ENCODE results near the gene ZNHIT6.
"Not testable (repeated sequence)": the region's sequence is repeated elsewhere in the genome, so short reads cannot be mapped to it uniquely, and the experiment has no call there.

Gene ZNHIT6

DNA sequence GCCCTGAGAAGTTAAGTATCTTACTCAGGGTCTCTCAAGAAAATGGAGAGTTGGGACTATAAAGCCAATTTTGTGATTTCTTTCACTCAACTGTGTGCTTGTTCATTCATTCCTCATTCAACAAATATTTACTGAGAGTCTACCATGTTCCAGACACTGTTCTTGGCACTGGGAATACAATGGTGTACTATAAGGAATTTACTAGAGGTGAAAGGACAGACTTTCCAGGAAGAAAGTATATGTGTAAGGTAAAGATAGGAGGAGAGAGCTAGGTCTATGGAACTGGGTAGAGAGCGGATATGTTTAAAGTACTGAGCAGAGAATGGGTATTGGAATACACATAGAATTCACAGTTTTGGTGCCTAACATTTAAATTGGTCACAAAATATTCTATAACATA lies 42.3 kb downstream of the ZNHIT6 start:
- no peak for DNase-seq (ENCODE audit: low spot score)

DNA sequence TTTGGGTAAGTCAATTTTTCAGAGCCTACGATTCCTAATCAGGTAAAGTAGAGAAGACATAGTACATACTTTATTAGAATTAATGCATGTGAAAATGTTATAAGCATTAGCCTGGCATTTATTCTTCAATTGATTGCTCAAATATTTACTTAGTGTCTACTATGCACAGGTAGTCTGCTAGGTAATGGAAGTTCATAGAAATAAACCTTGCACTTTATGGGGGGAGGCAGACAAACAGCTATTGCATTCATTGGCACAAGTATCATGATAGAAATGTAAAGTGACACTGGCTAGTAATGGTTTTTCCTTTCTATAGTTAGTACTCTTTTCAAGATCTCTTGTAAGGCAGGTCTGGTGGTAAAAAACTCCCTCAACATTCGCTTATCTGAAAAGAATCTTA lies 44.9 kb downstream of the ZNHIT6 start:
- no peak for DNase-seq (ENCODE audit: low spot score)

DNA sequence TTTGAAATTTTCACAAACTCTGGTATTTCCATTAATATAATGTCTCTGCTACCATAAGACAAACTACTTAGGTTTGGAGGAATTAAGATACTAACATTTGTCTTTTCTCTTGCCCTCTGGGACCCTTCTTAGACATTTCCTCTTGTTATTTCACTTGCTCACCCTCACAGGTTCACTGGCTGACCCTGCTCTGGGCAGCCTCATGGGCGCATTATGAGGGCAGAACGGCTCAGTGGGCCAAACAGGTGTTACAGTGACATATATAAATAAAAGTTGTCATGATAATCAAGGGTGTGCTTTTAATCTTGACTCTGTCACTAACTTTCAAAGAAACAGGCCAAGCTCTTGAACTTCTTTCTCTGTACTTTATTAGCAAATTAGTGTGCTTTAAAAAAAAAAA lies 46.5 kb downstream of the ZNHIT6 start:
- no peak for DNase-seq (ENCODE audit: low spot score)

DNA sequence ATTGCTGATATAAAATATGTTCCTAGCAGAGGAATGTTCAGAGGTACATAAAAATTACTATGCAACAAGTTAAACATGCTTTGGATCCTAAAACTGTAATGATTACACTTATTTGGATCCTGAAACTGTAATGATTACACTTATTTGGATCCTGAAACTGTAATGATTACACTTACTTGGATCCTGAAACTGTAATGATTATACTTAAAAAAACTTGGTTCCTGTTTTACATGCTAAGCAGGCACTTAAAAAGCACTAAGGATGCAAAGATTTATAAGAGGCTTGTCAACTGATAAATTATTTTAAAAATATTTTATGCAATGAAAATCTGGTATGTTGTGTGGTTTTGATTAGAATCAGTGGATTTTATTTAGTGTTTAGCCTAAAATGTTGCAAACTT lies 47.7 kb downstream of the ZNHIT6 start:
- no peak for DNase-seq (ENCODE audit: low spot score)

DNA sequence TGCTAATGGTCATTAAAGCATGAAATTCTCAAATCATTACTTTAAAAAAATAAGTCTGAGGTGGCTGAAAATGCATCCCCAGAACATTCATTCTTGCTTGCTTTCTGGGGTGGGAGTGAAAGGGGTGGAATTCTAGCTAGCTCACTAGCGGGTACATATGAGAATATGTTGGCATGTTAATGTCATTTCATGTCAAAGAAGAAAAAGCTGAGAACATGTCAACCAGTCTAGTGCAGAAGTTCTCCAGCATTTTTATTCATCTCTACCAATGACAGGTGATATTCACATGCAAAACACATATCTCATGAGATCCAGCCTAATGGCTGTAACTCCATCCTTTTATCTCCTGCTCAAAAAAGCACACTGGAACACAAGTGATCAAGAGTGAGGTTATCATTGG lies 49.1 kb downstream of the ZNHIT6 start:
- DNase-seq (ENCODE audit: low spot score), result no peak

DNA sequence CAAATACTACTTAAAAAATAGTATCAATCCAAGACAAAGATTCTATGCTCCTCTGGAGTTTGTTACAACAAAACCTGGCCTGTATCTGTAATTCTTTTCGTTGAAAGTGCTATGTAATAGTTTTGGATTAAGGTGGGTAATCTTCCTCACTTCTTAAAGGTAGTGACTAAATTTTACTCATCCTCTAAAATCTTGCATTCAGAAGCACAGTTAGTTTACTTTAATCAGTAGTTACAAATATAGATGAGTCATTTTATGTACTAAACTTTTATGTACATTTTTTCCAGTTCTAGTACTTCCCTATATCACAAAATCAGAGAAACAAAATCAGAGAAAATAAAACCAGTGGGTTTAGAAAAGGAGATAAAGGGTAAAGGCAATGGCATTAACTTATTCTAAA lies 51.3 kb downstream of the ZNHIT6 start:
- no peak for DNase-seq (ENCODE audit: low spot score)

DNA sequence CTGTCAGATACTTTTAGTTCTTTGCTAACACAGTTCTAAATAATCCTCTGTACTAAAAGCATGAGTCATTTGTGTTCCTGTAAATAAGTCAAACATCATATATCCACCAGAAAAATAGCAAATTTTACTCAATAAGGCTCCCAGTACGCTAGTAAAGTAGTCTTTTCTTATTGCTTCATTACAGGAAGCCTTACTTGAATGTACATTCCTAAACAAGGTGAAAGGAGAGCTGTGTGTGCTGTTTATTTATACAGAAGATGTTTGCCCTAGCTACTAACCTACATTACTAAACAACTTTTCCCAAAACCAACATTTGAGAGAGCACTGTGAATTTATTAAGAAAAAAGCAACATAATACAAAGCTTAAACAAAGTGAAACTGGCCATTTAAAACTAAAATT lies 52.0 kb downstream of the ZNHIT6 start:
- DNase-seq (ENCODE audit: low spot score), result no peak

DNA sequence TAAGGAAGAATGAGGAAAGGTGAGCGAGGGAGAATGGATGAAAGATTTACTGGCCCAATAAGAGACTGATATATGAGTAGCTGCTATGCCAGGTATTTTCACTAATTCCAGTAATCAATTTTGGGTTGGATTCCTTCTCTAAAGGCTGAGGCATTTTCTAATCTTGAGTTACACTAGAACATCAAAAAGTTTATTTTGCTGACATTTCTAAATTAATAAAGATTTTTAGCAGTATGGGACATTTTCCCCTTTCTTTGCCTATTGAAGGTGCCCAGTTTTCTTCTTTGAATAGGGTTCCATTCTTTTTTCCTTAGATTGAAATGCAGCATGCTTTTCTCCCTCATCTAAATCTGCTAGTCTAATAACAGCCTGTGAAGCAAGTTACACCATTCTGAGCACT lies 52.9 kb downstream of the ZNHIT6 start:
- no peak for DNase-seq (ENCODE audit: low spot score)

DNA sequence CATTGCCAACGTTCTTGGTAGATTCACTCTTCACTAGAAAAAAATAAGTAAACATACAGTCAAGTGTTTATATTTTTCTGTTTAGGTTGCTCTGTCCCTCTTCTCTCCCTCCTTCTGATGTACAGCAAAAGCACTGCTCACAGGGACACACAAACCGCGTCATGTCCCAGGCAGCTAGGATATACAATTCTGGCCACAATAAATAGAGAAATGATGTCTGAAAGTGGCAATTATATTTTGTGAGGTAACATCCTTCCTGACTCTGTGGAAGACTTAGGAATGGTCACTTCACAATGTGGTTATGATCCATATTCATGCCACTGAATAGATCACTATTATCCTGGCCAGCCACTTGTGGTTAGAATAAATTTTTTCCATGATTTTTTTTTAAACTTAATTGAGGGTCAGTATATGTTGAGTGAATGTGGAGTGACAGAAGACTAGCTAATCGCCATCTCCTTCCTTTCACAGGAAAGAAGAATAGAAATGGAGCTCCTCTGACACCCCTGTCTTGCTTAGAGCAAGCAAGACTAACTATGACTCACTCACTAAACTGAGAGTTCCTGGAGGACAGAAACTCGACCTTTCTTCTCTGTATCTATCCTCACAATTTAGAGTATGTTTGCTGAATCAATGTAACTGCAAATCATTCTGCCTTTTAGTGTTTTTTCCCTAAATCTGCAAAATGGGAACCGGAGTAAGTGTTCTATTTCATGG lies 54.0 kb downstream of the ZNHIT6 start:
- DNase-seq (ENCODE audit: low spot score), result no peak

DNA sequence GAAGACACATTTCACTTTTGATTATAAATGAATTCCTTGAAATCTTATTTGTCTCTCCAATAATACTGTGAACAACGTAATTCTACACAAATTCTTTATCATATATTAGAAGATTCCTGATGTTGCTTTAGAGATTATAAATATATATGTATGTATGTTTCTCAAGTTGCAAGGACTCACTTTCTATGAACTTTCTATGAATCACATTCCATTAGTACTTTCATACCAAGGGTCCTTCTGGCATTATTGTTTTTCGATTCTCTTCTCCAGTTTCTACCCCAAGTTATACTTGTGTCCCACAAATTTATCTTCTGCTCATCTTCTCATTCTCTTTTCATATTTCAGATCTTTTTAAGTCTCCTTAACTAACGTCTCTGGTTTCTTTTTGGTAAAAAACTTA lies 55.9 kb downstream of the ZNHIT6 start:
- no peak for DNase-seq (ENCODE audit: low spot score)

DNA sequence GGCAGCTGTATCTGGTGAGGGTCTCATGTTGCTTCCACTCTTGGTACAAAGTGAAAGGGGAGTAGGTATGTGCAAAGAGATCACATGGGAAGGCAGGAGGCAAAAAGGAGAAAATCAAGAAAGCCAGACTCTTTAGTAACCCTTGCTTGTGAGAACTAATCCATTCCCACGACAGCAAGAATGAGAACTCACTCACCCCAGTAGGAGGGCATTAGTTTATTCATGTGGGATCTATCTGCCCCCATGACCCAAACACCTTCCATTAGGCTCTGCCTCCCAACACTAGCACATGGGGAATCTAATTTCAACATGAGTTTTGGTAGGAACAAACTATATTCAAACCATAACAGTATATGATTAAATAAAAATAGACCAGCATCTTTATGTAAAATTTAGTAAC lies 57.6 kb downstream of the ZNHIT6 start:
- DNase-seq (ENCODE audit: low spot score), result no peak

DNA sequence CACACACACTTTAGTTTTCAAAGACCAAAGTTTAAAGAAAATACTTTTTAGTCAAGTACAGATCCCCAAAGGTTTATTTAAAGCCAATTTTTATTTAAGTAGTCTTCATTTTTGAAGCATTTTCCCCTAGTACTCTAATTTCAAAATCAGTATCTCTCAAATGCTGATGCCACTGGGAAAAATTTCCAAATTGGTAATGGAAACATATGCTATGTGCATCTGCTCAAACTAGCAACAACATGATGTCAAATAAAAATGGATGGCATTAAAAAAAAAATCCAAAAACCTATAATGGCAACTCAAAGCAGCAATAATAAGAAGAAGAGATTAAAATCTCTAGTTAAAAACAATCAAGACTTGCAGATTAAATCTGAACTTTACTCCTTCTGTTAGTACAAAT lies 58.6 kb downstream of the ZNHIT6 start:
- DNase-seq (ENCODE audit: low spot score), result no peak

DNA sequence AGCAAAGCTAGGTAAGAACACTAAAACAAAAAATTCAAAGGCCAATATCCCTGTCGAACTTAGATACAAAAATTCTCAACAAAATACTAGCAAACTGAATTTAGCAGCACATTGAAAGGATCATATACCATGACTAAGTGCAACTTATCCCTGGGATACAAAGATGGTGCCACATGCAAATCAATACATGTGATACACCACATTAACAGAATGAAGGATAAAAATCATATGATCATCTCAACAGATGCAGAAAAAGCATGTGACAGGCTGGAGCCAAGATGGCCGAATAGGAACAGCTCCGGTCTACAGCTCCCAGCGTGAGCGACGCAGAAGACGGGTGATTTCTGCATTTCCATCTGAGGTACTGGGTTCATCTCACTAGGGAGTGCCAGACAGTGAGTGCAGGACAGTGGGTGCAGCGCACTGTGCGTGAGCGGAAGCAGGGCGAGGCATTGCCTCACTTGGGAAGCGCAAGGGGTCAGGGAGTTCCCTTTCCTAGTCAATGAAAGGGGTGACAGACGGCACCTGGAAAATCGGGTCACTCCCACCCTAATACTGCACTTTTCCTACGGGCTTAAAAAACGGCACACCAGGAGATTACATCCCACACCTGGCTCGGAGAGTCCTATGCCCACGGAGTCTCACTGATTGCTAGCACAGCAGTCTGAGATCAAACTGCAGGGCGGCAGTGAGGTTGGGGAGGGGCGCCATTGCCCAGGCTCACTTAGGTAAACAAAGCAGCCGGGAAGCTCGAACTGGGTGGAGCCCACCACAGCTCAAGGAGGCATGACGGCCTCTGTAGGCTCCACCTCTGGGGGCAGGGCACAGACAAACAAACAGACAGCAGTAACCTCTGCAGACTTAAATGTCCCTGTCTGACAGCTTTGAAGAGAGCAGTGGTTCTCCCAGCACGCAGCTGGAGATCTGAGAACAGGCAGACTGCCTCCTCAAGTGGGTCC lies 66.4 kb downstream of the ZNHIT6 start:
- DNase-seq (ENCODE audit: low spot score), result not testable (repeated sequence)

DNA sequence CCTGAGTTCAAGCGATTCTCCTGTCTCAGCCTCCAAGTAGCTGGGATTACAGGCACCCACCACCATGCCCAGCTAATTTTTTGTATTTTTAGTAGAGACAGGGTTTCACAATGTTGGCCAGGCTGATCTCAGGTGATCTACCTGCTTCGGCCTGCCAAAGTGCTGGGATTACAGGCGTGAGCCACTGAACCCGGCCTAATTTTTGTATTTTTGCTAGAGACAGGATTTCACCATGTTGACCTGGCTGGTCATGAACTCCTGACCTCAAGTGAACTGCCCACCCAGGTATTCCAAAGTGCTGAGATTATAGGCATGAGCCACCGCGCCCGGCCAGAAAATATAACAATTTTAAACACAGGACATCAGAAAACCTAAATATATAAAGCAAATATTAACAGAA lies 68.3 kb downstream of the ZNHIT6 start:
- DNase-seq (ENCODE audit: low spot score), result not testable (repeated sequence)

DNA sequence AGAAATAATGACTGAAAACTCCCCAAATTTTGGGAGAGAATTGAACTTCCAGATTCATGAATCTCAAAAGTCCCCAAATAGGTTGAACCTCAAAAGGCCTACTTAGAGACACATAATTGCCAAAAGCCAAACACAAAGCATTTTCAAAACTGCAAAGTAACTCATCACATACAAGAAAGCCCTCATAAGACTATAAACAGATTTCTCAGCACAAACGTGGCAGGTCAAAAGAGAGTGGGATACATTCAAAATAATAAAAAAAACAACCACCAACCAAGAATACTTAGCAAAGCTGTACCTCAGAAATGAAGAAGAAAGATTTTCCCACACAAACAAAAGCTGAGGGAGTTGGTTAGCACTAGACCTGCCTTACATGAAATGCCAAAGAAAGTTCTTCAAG lies 69.8 kb downstream of the ZNHIT6 start:
- DNase-seq (ENCODE audit: low spot score), result no peak

DNA sequence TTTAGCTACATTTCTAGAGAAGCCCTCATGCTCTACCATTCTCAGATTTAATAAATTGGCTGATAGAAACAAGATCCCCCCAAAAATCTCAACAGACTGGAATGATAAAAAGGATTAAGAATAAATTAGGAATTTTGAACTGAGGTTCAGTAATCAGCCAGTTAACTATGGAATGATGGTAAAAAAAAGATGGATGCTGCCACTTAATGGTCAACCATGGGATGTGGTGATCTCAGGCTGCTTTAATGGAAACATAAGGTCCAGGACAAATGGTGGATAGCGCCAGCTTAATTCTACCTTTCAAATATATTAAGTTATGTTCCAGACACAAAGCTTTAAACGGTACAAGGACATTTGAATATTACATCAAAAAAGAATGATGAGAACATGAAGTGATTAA lies 77.7 kb downstream of the ZNHIT6 start:
- DNase-seq (ENCODE audit: low spot score), result no peak

DNA sequence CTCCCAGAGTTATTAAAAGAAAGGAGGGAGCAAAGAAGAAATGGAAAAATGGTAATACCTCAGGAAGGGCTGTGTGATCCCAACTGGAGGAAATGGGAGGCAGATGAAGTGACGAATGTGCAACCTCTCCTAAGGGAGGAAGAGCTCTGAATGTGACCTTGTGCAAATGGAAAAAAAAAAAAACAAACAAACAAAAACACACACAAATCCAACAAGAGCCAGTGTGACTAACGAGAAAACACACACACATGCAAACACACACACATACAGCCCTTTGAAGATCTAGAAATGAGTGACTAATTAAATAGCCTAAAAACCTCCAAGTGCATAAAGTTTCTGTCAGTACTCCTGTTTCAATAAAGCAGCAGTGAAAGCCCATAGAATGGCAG lies 78.7 kb downstream of the ZNHIT6 start:
- no peak for DNase-seq (ENCODE audit: low spot score)

DNA sequence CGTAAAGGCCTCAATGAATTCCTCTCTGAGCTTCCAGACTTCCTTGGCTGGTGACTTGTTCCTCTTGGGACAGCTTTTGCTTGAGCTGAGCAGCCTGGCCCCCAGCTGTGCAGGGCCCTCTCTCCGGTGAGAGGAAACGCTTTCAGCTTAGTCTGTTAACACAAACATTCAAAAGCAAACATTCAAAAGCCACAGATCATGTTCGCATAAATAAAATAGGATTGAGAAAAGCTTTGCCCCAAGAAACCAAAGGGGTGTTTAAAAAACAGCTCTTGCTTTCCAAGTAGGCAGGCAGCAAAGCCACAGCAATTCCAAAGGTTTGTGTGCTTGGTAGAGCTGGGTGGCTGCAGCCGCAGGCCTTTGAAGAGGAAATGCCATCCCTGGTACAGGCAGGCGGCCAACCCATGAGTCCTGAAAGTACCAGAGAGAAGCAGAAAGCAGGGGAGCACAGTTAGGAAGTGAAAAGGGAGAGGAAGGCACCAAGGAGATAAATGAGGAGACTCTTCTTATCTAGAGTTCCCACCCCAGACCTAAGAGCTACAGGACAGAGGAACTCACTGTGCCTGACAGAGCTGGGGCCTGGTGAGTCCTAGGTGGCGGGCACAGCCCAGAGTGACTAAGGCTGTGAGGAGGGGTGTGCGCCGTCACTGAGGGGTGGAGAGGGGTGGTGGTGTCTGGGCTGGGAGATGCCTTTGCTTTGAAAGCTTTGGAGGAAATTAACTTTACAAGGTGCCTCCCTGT lies 79.3 kb downstream of the ZNHIT6 start:
- no peak for DNase-seq (ENCODE audit: low spot score)

DNA sequence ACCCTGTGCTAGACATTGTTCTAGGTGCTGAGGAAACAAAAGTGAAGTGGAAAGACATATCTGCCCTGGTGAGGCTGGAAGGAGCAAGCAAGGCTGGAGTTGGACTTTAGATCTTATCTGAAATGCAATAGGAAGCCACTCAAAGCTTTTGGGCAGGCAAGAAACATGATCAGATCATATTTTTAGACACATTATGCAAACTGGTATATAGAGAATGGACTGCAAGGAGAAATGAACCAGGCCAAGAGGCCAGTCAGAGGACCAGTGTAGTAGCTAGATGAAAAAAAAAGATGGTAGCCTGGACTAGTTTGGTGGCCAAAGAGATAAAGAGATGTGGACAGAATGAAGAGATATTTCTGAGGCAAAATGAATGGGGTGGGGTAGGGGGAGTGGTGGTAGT lies 81.4 kb downstream of the ZNHIT6 start:
- DNase-seq (ENCODE audit: low spot score), result no peak

DNA sequence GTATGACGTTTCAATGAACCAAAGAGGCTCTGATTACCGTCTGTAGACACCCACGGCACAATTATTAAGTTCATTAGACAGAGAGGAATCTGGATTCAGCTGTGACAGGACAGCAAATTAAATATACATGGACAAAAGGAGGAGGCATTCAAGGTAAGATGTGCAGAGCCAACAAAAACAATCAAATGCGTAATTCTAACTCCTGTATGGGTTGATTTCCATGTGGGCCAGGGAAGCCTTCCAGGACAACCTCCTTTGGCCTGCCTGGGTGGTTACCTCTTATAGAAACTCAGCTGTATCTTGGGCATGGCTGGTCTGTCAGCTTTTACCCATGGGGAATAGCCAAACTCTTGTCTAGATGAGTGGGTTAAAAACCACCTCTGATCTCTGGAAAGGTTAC lies 83.9 kb downstream of the ZNHIT6 start:
- DNase-seq (ENCODE audit: low spot score), result no peak

DNA sequence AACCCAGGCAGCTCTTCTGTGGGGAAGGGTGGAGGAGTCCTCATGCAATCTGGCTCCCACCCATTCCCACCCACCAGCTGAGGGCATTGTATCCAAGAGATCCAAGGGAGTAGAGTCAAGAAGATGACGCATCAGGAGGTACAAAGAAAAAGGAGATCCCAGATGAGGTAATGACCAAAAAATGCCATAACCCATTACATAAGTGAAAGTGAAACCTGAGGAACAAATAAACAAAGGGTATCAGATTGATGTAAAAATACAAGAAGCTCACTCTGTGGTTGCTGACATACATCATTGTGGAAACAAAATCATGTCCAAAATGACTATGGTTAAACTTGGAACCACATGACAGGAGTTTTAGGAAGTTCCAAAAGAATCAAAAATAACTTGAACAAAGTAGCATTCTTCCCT lies 85.2 kb downstream of the ZNHIT6 start:
- DNase-seq (ENCODE audit: low spot score), result no peak

DNA sequence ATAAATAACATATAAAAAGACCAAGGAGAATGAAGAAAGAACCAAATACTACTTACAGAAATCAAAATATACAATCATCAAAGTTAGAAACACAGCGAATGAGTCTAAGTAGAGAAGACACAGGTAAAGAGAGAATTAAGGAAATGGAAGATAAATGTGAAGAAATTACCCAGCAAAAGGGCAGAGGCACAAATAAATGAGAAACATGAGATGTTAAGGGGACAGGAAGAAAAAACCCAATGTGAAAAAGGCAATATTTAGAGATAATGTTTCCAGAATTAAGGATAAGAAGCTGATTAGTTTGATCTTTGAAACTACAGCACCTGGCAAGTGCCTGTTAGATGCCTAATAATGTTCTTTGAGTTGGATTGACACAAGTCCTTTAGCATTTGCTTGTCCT lies 86.8 kb downstream of the ZNHIT6 start:
- DNase-seq (ENCODE audit: low spot score), result no peak

DNA sequence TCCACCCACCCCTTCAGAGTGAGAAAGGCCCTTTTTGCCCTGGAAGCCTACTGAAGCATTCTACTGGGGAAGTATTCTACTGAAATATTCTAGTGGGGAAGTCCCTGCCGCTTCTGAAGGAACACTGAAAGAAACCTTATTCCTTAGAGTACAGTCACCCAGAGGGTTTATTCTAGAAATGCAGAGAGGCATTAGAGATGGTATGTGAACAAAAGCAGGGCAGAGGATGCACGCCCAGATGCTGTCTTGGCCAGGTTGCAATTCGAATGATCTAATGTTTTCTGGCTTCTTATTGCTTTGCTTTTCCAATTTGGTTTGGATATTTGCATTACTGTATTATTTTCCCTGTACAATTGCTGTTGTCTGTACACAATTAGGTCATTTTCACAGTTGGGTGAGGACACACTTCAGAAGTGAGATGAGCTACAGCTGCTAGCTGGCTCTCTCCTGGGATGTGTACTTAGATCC lies 90.6 kb downstream of the ZNHIT6 start:
- DNase-seq (ENCODE audit: low spot score), result no peak
